H1 (cell line): ENCODE measurements around the gene CCDC106. TPM values are rescaled to one million over a fixed set of nuclear protein-coding genes. Genes with fewer than 3 reads are reported as not detected.

Experiments
- CTCF ChIA-PET: fragments of 300-600 bp; sonication (Branson Sonifier 250); formaldehyde crosslinking; loops from one replicate; lab custom pipeline; 2021; ENCODE audit not compliant: partially characterized antibody; lab: Charles Lee
- POLR2A ChIA-PET: fragments of 300-600 bp; sonication (Branson Sonifier 250); formaldehyde crosslinking; loops from one replicate; lab custom pipeline; 2021; ENCODE audit warnings: inconsistent platforms; ENCODE audit not compliant: partially characterized antibody; lab: Charles Lee
- DNase-seq, 2 experiments: peaks; one replicate each; pipeline versions ENCODE4 v3.0.0 to v3.0.0-alpha.2; 2010 to 2022; ENCODE audit warnings: low spot score in 2 of 2, low read depth in 1 of 2, mixed read lengths in 1 of 2
- FAIRE-seq: peaks from 2 replicates; lab custom pipeline; 2011; peaks lifted over from hg19 to GRCh38; lab: Jason Lieb, UNC
- H2AFZ ChIP-seq: 2 replicates; pipeline ENCODE4 v1.8.1; 2012; ENCODE audit warnings: low read length, inconsistent platforms
- H2AK5ac ChIP-seq: 2 replicates; pipeline ENCODE4 v1.6.1; 2013; ENCODE audit warnings: low read depth, low read length
- H2BK120ac ChIP-seq: replicated peaks from 2 replicates; pipeline ENCODE3; 2013; ENCODE audit warnings: low read depth, low read length, inconsistent platforms
- H2BK12ac ChIP-seq: 2 replicates; pipeline ENCODE4 v1.6.1; 2013; ENCODE audit warnings: low read depth, low read length
- H2BK15ac ChIP-seq: 2 replicates; pipeline ENCODE4 v1.6.1; 2013; ENCODE audit warnings: low read length
- H2BK20ac ChIP-seq: 2 replicates; pipeline ENCODE4 v1.6.1; 2013; ENCODE audit warnings: low read length
- H2BK5ac ChIP-seq: 2 replicates; pipeline ENCODE4 v1.6.1; 2013; ENCODE audit warnings: low read depth, low read length
- H3K14ac ChIP-seq: 2 replicates; pipeline ENCODE4 v1.6.1; 2013; ENCODE audit warnings: inconsistent platforms; ENCODE audit not compliant: insufficient read length
- H3K18ac ChIP-seq: 2 replicates; pipeline ENCODE4 v1.6.1; 2013; ENCODE audit warnings: low read length; ENCODE audit errors: extremely low read depth
- H3K23ac ChIP-seq: 2 replicates; pipeline ENCODE4 v1.6.1; 2013; ENCODE audit warnings: inconsistent platforms; ENCODE audit not compliant: insufficient read length
- H3K23me2 ChIP-seq: 2 replicates; pipeline ENCODE4 v1.6.1; 2013; ENCODE audit warnings: low read depth, low read length
- H3K27ac ChIP-seq: 2 replicates; pipeline ENCODE4 v1.6.1; 2011; ENCODE audit warnings: low read depth, low read length, inconsistent platforms
- H3K27me3 ChIP-seq, 4 experiments: replicated peaks in 1 of 4; 1 replicate in 1 of 4; 2 replicates in 3 of 4; pipeline versions ENCODE4 v1.6.1 to v1.8.1; 2011 to 2013; ENCODE audit warnings: low read length in 3 of 4, mild to moderate bottlenecking in 3 of 4, inconsistent platforms in 2 of 4, mixed read lengths in 2 of 4, moderate library complexity in 1 of 4; ENCODE audit not compliant: control insufficient read depth in 3 of 4, insufficient read depth in 3 of 4; ENCODE audit errors: extremely low read depth in 1 of 4
- H3K36me3 ChIP-seq, 4 experiments: 2 replicates each; pipeline versions ENCODE4 v1.6.1 to v1.8.1; 2011 to 2013; ENCODE audit warnings: mild to moderate bottlenecking in 4 of 4, low read length in 3 of 4, moderate library complexity in 2 of 4, control low read depth in 1 of 4, inconsistent platforms in 1 of 4; ENCODE audit not compliant: insufficient read depth in 4 of 4, control insufficient read depth in 2 of 4
- H3K4ac ChIP-seq: replicated peaks from 2 replicates; pipeline ENCODE3; 2013; ENCODE audit warnings: low read length, low read depth, mixed read lengths, inconsistent platforms; ENCODE audit not compliant: insufficient read length
- H3K4me1 ChIP-seq, 4 experiments: replicated peaks in 1 of 4; 1 replicate in 1 of 4; 2 replicates in 3 of 4; pipeline versions ENCODE4 v1.6.1 to v1.8.1; 2011 to 2013; ENCODE audit warnings: low read length in 3 of 4, inconsistent platforms in 2 of 4, mixed read lengths in 1 of 4; ENCODE audit not compliant: insufficient read depth in 4 of 4, control insufficient read depth in 3 of 4
- H3K4me2 ChIP-seq, 2 experiments: 2 replicates each; pipeline versions ENCODE4 v1.6.1 to v1.8.1; 2011 to 2013; ENCODE audit warnings: low read depth in 2 of 2, low read length in 2 of 2, control low read depth in 1 of 2, inconsistent platforms in 1 of 2, mild to moderate bottlenecking in 1 of 2; ENCODE audit not compliant: insufficient read depth in 1 of 2
- H3K4me3 ChIP-seq, 4 experiments: fragments of 200-600, 300-600 bp in 1 of 4; sonication (generic), shearing (Covaris generic), sonication (Bioruptor Twin) in 1 of 4; 2 replicates each; pipeline versions ENCODE4 v1.5.1 to v1.8.1; 2011 to 2016; ENCODE audit warnings: low read length in 4 of 4, low read depth in 3 of 4, control low read depth in 2 of 4, inconsistent platforms in 2 of 4, mild to moderate bottlenecking in 2 of 4, mixed read lengths in 1 of 4, moderate library complexity in 1 of 4; ENCODE audit not compliant: insufficient read depth in 2 of 4; ENCODE audit errors: extremely low read depth in 1 of 4
- H3K56ac ChIP-seq: replicated peaks from 2 replicates; pipeline ENCODE3; 2013; ENCODE audit warnings: low read depth, mild to moderate bottlenecking, mixed read lengths, low read length, inconsistent platforms; ENCODE audit not compliant: insufficient read length
- H3K79me1 ChIP-seq: 2 replicates; pipeline ENCODE4 v1.6.1; 2013; ENCODE audit warnings: low read depth, low read length, control low read depth
- H3K79me2 ChIP-seq, 2 experiments: 2 replicates each; pipeline versions ENCODE4 v1.6.1 to v1.8.1; 2012 to 2013; ENCODE audit warnings: low read length in 2 of 2, mild to moderate bottlenecking in 2 of 2, inconsistent platforms in 1 of 2; ENCODE audit not compliant: insufficient read depth in 2 of 2, control insufficient read depth in 1 of 2
- H3K9ac ChIP-seq, 4 experiments: replicated peaks in 1 of 4; 1 replicate in 1 of 4; 2 replicates in 3 of 4; pipeline versions ENCODE4 v1.6.1 to v1.8.1; 2011 to 2013; ENCODE audit warnings: low read depth in 3 of 4, low read length in 3 of 4, control low read depth in 2 of 4, mild to moderate bottlenecking in 2 of 4, moderate library complexity in 2 of 4, inconsistent platforms in 1 of 4; ENCODE audit errors: extremely low read depth in 1 of 4
- H3K9me3 ChIP-seq, 2 experiments: 2 replicates each; pipeline versions ENCODE4 v1.6.1 to v1.8.1; 2012 to 2013; ENCODE audit warnings: mild to moderate bottlenecking in 2 of 2, moderate library complexity in 2 of 2, control low read depth in 1 of 2, inconsistent platforms in 1 of 2, low read depth in 1 of 2, low read length in 1 of 2, mixed read lengths in 1 of 2; ENCODE audit not compliant: insufficient read depth in 2 of 2
- H4K20me1 ChIP-seq, 2 experiments: replicated peaks in 1 of 2; 2 replicates each; pipeline versions ENCODE3 to v1.8.1; 2011 to 2013; ENCODE audit warnings: inconsistent platforms in 2 of 2, low read length in 2 of 2, mild to moderate bottlenecking in 1 of 2; ENCODE audit not compliant: insufficient read depth in 2 of 2, control insufficient read depth in 1 of 2
- H4K5ac ChIP-seq: 2 replicates; pipeline ENCODE4 v1.6.1; 2013; ENCODE audit warnings: low read length, low read depth, mixed read lengths, inconsistent platforms; ENCODE audit not compliant: insufficient read length
- H4K8ac ChIP-seq: 2 replicates; pipeline ENCODE4 v1.8.0; 2013; ENCODE audit warnings: mild to moderate bottlenecking, moderate library complexity, low read length, inconsistent platforms; ENCODE audit not compliant: insufficient read depth; ENCODE audit errors: extremely low read depth
- H4K91ac ChIP-seq: replicated peaks from 2 replicates; pipeline ENCODE3; 2013; ENCODE audit warnings: low read length, mixed read lengths, inconsistent platforms; ENCODE audit not compliant: insufficient read length
- CHD2 ChIP-seq: IDR thresholded peaks from 2 replicates; pipeline ENCODE4 v1.6.1; 2012; ENCODE audit warnings: low read length, improper control_type of control experiment
- CREB1 ChIP-seq: IDR thresholded peaks from 2 replicates; pipeline ENCODE4 v1.6.1; 2012; ENCODE audit warnings: inconsistent platforms
- CTBP2 ChIP-seq: IDR thresholded peaks from 2 replicates; pipeline ENCODE4 v1.7.0; 2011; ENCODE audit warnings: borderline replicate concordance, mild to moderate bottlenecking, moderate library complexity, mixed read lengths, low read length; ENCODE audit not compliant: insufficient read depth, insufficient read length
- GABPA ChIP-seq: IDR thresholded peaks from 2 replicates; pipeline ENCODE4 v1.6.1; 2011; ENCODE audit warnings: mild to moderate bottlenecking, low read length, moderate library complexity, borderline replicate concordance; ENCODE audit not compliant: insufficient read depth
- PHF8 ChIP-seq: fragments of 200-600 bp; sonication (generic); conservative IDR thresholded peaks from 2 replicates; pipeline ENCODE4 v1.7.1; 2012; ENCODE audit warnings: low read depth, mild to moderate bottlenecking, inconsistent platforms, low read length, moderate library complexity
- POLR2A ChIP-seq, 2 experiments: IDR thresholded peaks; 1 replicate in 1 of 2; 2 replicates in 1 of 2; pipeline ENCODE4 v1.6.1; 2011; ENCODE audit warnings: low read depth in 2 of 2, low read length in 2 of 2, mild to moderate bottlenecking in 2 of 2; ENCODE audit errors: control extremely low read depth in 1 of 2
- RBBP5 ChIP-seq: IDR thresholded peaks from 2 replicates; pipeline ENCODE4 v1.7.1; 2012; ENCODE audit warnings: low read depth, mild to moderate bottlenecking, inconsistent platforms, low read length, moderate library complexity, borderline replicate concordance
- RXRA ChIP-seq: IDR thresholded peaks from 2 replicates; pipeline ENCODE4 v1.6.1; 2011; ENCODE audit warnings: low read depth, mild to moderate bottlenecking, low read length, moderate library complexity; ENCODE audit not compliant: insufficient read depth
- TCF12 ChIP-seq: IDR thresholded peaks from 2 replicates; pipeline ENCODE4 v1.6.1; 2011; ENCODE audit warnings: low read depth, mild to moderate bottlenecking, low read length
- TEAD4 ChIP-seq: IDR thresholded peaks from 2 replicates; pipeline ENCODE4 v1.6.1; 2012; ENCODE audit warnings: low read depth, low read length, inconsistent platforms, mixed read lengths
- YY1 ChIP-seq: IDR thresholded peaks from 2 replicates; pipeline ENCODE4 v1.6.1; 2011; ENCODE audit warnings: low read depth, mild to moderate bottlenecking, low read length
- ZNF274 ChIP-seq: IDR thresholded peaks from 2 replicates; pipeline ENCODE4 v1.7.0; 2012; ENCODE audit warnings: low read length, borderline replicate concordance; ENCODE audit errors: extremely low read depth
- WGBS, 2 experiments: shearing (Covaris generic) in 1 of 2; methylation state at CpG; one replicate each; pipeline versions ENCODE4 v1.1.6 to v1.1.7; 2013 to 2015; ENCODE audit warnings: low lambda C conversion rate in 2 of 2, mixed read lengths in 2 of 2, inconsistent platforms in 1 of 2, low coverage in 1 of 2, missing lambda C conversion rate in 1 of 2; ENCODE audit not compliant: insufficient replicate concordance in 2 of 2, insufficient coverage in 1 of 2, insufficient read length in 1 of 2; ENCODE audit errors: extremely low coverage in 1 of 2, missing lambda C conversion rate in 1 of 2; 5-methylcytosine and 5-hydroxymethylcytosine counted together
- polyA plus RNA-seq, 7 experiments: library from polyadenylated mRNA; depleted of rRNA in 3 of 7; stranded (reverse) in 5 of 7; unstranded in 2 of 7; fragments of >200 nt in 5 of 7; fragments of 200-250 nt in 2 of 7; gene quantifications; 1 replicate in 5 of 7; 2 replicates in 1 of 7; 4 replicates in 1 of 7; pipeline versions ENCODE4 v1.2.1 to v1.2.3, GENCODE V29; 2011 to 2013; ENCODE audit warnings: missing spikeins in 2 of 7, mixed read lengths in 2 of 7
- total RNA-seq: library from RNA; stranded (reverse); fragmentation: NEBNext Ultra II Directional; extraction: Animal tissue kit (Norgen Biotek cat#: 25700); gene quantifications from 2 replicates; pipeline ENCODE4 v1.2.1, GENCODE V29; 2021

Gene CCDC106
- total and polyA plus RNA-seq, 2 of the 8 experiments (the other 6 are each of a cell fraction or from before 2014, with no cell fraction given) = 12.0 to 20.1 TPM

DNA sequence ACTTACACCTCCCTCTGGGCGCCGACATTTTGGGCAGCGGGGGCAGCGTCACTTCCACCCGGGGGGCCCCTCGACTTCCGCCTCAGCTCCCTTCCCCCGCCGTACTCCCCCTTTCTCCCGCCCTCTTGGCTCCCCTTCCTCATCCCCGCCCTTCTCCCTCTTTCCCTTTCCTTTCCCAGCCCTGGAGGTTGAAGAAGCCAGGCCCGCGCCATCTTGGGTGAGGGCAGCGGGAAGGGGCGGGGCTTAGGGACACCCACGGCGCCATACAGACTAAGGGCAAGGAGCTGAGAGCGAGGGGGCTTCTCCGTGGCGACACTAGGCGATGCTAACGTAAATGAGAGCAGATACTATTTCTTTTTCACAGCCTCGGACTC, 48.6 kb upstream of the CCDC106 start, which contains the start of gene FIZ1:
TSS of gene FIZ1 (minus strand) at position 50 of the 374 bp plus-strand sequence. CDS start 1,652 bp downstream, outside the sequence.
- H3K27me3 ChIP-seq = no peaks in the 10 kb centered on the region
- H3K4ac ChIP-seq = no peak within 1 kb of the TSS
- 1% methylated on average over 12 of the region's 23 CpGs; no CpG with 5 or more reads in 1 of the 2 experiments for WGBS, 2 experiments
- H3K23ac ChIP-seq = no peak within 1 kb of the TSS
- H3K36me3 ChIP-seq = peaks cover 0 to 10% (median 8%) of the 10 kb centered on the region in 4 experiments; a peak in 3 of 8 replicates
- H2AFZ ChIP-seq = peak within 1 kb of the TSS; percentile 76; the same call in 1 of the 2 replicates
- peaks cover 0 to 3% of the 10 kb centered on the region in 2 experiments; a peak in 2 of 4 replicates for H3K79me2 ChIP-seq
- 0 out of 2 replicates have a peak within 1 kb of the TSS, but pooled peaks have one; percentile 66 for H2BK20ac ChIP-seq
- H4K20me1 ChIP-seq = peaks cover 0 to 2% of the 10 kb centered on the region in 2 experiments
- no peaks in the 10 kb centered on the region for H3K9me3 ChIP-seq
- peak within 1 kb of the TSS; percentile 72 to 95 for H3K4me2 ChIP-seq
- H4K5ac ChIP-seq = peak within 1 kb of the TSS; percentile 92
- no peak within 1 kb of the TSS for H3K14ac ChIP-seq
- peaks cover 0 to 14% (median 6%) of the 10 kb centered on the region in 4 experiments; a peak in 5 of 7 replicates for H3K4me1 ChIP-seq
- H3K56ac ChIP-seq = peak within 1 kb of the TSS; percentile 98
- peak within 1 kb of the TSS; percentile 100; the same call in 1 of the 2 replicates for H4K8ac ChIP-seq
- ChIA-PET POLR2A (interaction anchor here (0.6 to 3.7 kb wide), 41 partner anchors 10 to 1790 kb away, joined by 3 to 42 read pairs (median 4); partner anchors contain the start of genes HSPBP1, NAT14, TMEM238 and U2AF2), CTCF (interaction anchor here (0.6 to 2.7 kb wide), 6 partner anchors 12 to 155 kb away, joined by 3 to 12 read pairs (median 3); no protein-coding TSS in a partner anchor)
- H3K18ac ChIP-seq = peak within 1 kb of the TSS; percentile 97
- peak within 1 kb of the TSS; percentile 95 to 100 (median 100) for H3K9ac ChIP-seq
- peak within 1 kb of the TSS; percentile 78 to 95 (median 86) for H3K4me3 ChIP-seq
- peaks cover 10% of the 10 kb centered on the region; the same call in 1 of the 2 replicates for H3K23me2 ChIP-seq
- H2BK120ac ChIP-seq = peak within 1 kb of the TSS; percentile 99
- peak within 1 kb of the TSS; percentile 100 for H4K91ac ChIP-seq
- H2AK5ac ChIP-seq = 0 out of 2 replicates have a peak within 1 kb of the TSS, but pooled peaks have one; percentile 16
- H3K79me1 ChIP-seq = peaks cover 3% of the 10 kb centered on the region
- peak within 1 kb of the TSS; percentile 100 for H3K27ac ChIP-seq
- no peak for FAIRE-seq
- DNase-seq = peak; percentile 93 to 97
- H2BK12ac ChIP-seq = peak within 1 kb of the TSS; percentile 89
- peak within 1 kb of the TSS; percentile 95; the same call in 1 of the 2 replicates for H2BK15ac ChIP-seq
- peak within 1 kb of the TSS; percentile 98 for H2BK5ac ChIP-seq
- TF ChIP-seq ZNF274 = no peak
- TF ChIP-seq RXRA = no peak
- peak; percentile 40; the same call in 1 of the 2 replicates for TF ChIP-seq CHD2
- no peak for TF ChIP-seq TEAD4
- TF ChIP-seq RBBP5 = no peak
- TF ChIP-seq CTBP2 = no peak
- 0 out of 2 replicates have a peak, but pooled peaks have one; percentile 75 for TF ChIP-seq PHF8
- TF ChIP-seq CREB1 = peak; percentile 85
- 0 out of 2 replicates have a peak, but pooled peaks have one; percentile 7 for TF ChIP-seq TCF12
- TF ChIP-seq GABPA = peak; percentile 69; the same call in 1 of the 2 replicates
- TF ChIP-seq YY1 = peak; percentile 96
- peak in 1 of 2 experiments; percentile 81; a peak in 1 of 3 replicates for TF ChIP-seq POLR2A (IDR thresholded peaks at IDR 0.05; ENCODE audit: control extremely low read depth in 1 of 2, low read depth in 2 of 2, low read length in 2 of 2)
